ENCODE results near the gene CHURC1. TPM values are rescaled to one million over a fixed set of nuclear protein-coding genes. Genes with fewer than 3 reads are reported as not detected.

CHURC1 gene
- total RNA-seq, 1 experiment from 2014 or later, result 52.4 TPM

- no peak for TF ChIP-seq HMGXB4 (CRISPR knock-in tag; IDR thresholded peaks at IDR 0.05)
Observed at GRCh38 chr14:64958201-64958600, 43.9 kb downstream of the CHURC1 start (continued).

- ChIA-PET CTCF (interaction anchor here (2.4 kb wide), 1 partner anchor 48 kb away, joined by 10 read pairs; no protein-coding TSS in a partner anchor), POLR2A (no interaction called here)
- peaks cover 4% of the 10 kb centered on the region for H3K36me3 Mint-ChIP-seq
Observed at GRCh38 chr14:64958743-64959142, 44.5 kb downstream of the CHURC1 start.

More at GRCh38 chr14:64958743-64959142, 44.5 kb downstream of the CHURC1 start:
- H3K9me3 Mint-ChIP-seq, result 0 out of 2 replicates have a peak, but pooled peaks cover under 1% of the 10 kb centered on the region
- no peaks in the 10 kb centered on the region for H3K27me3 Mint-ChIP-seq (ENCODE audit: low read depth)
- TF ChIP-seq RORB (CRISPR knock-in tag; IDR thresholded peaks at IDR 0.05) (no peak), ZNF425 (CRISPR knock-in tag; conservative IDR thresholded peaks at IDR 0.05) (no peak), AR (CRISPR knock-in tag; IDR thresholded peaks at IDR 0.05) (no peak), E2F1 (CRISPR knock-in tag; IDR thresholded peaks at IDR 0.05) (no peak), KAT7 (CRISPR knock-in tag; IDR thresholded peaks at IDR 0.05; ENCODE audit: borderline replicate concordance) (no peak), ATF1 (CRISPR knock-in tag; IDR thresholded peaks at IDR 0.05) (no peak), PRRX2 (CRISPR knock-in tag; IDR thresholded peaks at IDR 0.05) (no peak), EMX1 (CRISPR knock-in tag; IDR thresholded peaks at IDR 0.05) (no peak), ZSCAN18 (CRISPR knock-in tag; IDR thresholded peaks at IDR 0.05) (no peak), ZNF219 (CRISPR knock-in tag; IDR thresholded peaks at IDR 0.05; ENCODE audit: borderline replicate concordance) (no peak), TP53 (CRISPR knock-in tag; IDR thresholded peaks at IDR 0.05) (no peak), AFF4 (CRISPR knock-in tag; IDR thresholded peaks at IDR 0.05; ENCODE audit: borderline replicate concordance) (no peak), JUN (CRISPR knock-in tag; IDR thresholded peaks at IDR 0.05) (no peak)
- no peak overlapping the region for H3K27ac Mint-ChIP-seq
- no peak overlapping the region for H3K4me3 Mint-ChIP-seq
- ATAC-seq, result no peak
- peaks cover 49% of the 10 kb centered on the region for H3K4me1 Mint-ChIP-seq
- DNase-seq (ENCODE audit: low spot score), result no peak
